ENCODE measurements around the gene GYS1. TPM values are rescaled to one million over a fixed set of nuclear protein-coding genes. Genes with fewer than 3 reads are reported as not detected.
A peak's percentile ranks its signal among the peaks of the same experiment; 100 is the strongest.

Gene GYS1
- total RNA-seq, 1 experiment from 2014 or later = 20.2 TPM

- intact Hi-C loops (cut with micrococcal nuclease; ENCODE audit: unreplicated experiment) = no loop called here
- ATAC-seq (peak; percentile 89), DNase-seq (ENCODE audit: low read depth, low spot score) (no peak)
- Histone ChIP-seq H3K27me3 (ENCODE audit: control insufficient read depth, insufficient read depth, low read length) (no peaks in the 10 kb centered on the region), H3K4me3 (ENCODE audit: low read depth in 2 of 2, low read length in 2 of 2) (no peak overlapping the region), H3K27ac (ENCODE audit: low read length) (no peak overlapping the region), H3K36me3 (ENCODE audit: control insufficient read depth, insufficient read depth, low read length) (peaks cover 4% of the 10 kb centered on the region; the same call in 1 of the 2 replicates), H3K4me1 (ENCODE audit: control insufficient read depth, insufficient read depth, low read length) (no peaks in the 10 kb centered on the region), H3K9me3 (ENCODE audit: control insufficient read depth, insufficient read depth, low read depth, low read length) (no peaks in the 10 kb centered on the region)
- no TSS peak for BruUV-seq (replicated peaks)
- in situ Hi-C loops (cut with HindIII; ENCODE audit: low pct_unique_long_range_greater_than_20kb, low sequenced_read_pairs) = no loop called here
- CTCF ChIA-PET = interaction anchor here (0.5 to 1.1 kb wide), 7 partner anchors 9 to 258 kb away, joined by 3 to 10 read pairs (median 4); partner anchors contain the start of gene NTF4
- POLR2A ChIA-PET = interaction anchor here (0.6 kb wide), 1 partner anchor 360 kb away, joined by 9 read pairs; no protein-coding TSS in a partner anchor
- TF ChIP-seq TCF7L2 (IDR thresholded peaks at IDR 0.05; ENCODE audit: low read depth, low read length) (no peak), REST (IDR thresholded peaks at IDR 0.05; ENCODE audit: insufficient read depth in 1 of 2, low read depth in 2 of 2, low read length in 1 of 2) (no peak), CTCF (IDR thresholded peaks at IDR 0.05) (peak; percentile 82), POLR2AphosphoS5 (IDR thresholded peaks at IDR 0.05; ENCODE audit: low read depth, low read length) (no peak), SIN3A (IDR thresholded peaks at IDR 0.05; ENCODE audit: borderline replicate concordance, insufficient read depth, low read depth, low read length) (no peak)
These were observed 6.6 kb upstream of the GYS1 start for GRCh38 chr19:48999481-49000325.

- Histone ChIP-seq H3K9me3 (ENCODE audit: control insufficient read depth, insufficient read depth, low read depth, low read length) (no peaks in the 10 kb centered on the region), H3K4me1 (ENCODE audit: control insufficient read depth, insufficient read depth, low read length) (no peaks in the 10 kb centered on the region), H3K4me3 (ENCODE audit: low read depth in 2 of 2, low read length in 2 of 2) (no peak overlapping the region), H3K27me3 (ENCODE audit: control insufficient read depth, insufficient read depth, low read length) (no peaks in the 10 kb centered on the region), H3K36me3 (ENCODE audit: control insufficient read depth, insufficient read depth, low read length) (peaks cover 4% of the 10 kb centered on the region), H3K27ac (ENCODE audit: low read length) (no peak overlapping the region)
- ChIA-PET CTCF (interaction anchor here (0.6 to 0.7 kb wide), 4 partner anchors 14 to 197 kb away, joined by 3 to 9 read pairs (median 4); partner anchors contain the start of gene CGB7), POLR2A (interaction anchor here (0.7 kb wide), 1 partner anchor 275 kb away, joined by 8 read pairs; no protein-coding TSS in a partner anchor)
- in situ Hi-C loops (cut with HindIII; ENCODE audit: low pct_unique_long_range_greater_than_20kb, low sequenced_read_pairs) (no loop called here), intact Hi-C loops (cut with micrococcal nuclease; ENCODE audit: unreplicated experiment) (no loop called here)
- peak; percentile 73 for TF ChIP-seq CTCF (IDR thresholded peaks at IDR 0.05)
- no peak for TF ChIP-seq TCF7L2 (IDR thresholded peaks at IDR 0.05; ENCODE audit: low read depth, low read length)
- BruUV-seq (replicated peaks) = no TSS peak
- ATAC-seq = no peak
- DNase-seq (ENCODE audit: low read depth, low spot score) = no peak
These were observed 4.9 kb upstream of the GYS1 start for GRCh38 chr19:48997972-48998371.

Data from Panc1 (cell line).